ENCODE results near the gene ZDHHC6.
A peak's percentile ranks its signal among the peaks of the same experiment; 100 is the strongest.

Gene ZDHHC6

DNA sequence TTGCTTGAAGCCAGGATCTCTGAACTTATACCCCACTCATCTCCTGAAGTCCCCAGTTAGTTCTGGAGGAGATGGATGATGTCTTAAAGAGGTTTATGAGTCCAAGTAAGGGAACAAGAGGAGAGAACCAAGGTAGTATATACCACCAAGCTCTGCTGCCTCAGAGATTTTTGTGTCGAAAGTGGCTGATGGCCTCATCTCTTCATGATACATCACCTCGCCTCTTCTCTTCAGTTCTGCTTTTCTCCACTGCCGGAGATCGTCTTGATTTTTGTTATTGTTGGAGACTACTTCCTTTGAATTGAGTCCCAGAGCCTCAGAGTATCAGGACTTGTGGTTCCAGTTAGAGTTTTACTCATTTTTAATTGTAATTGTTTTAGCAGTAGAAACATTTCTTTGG lies 2.2 kb upstream of the ZDHHC6 start (continued):
- TF ChIP-seq, protein P1, sequence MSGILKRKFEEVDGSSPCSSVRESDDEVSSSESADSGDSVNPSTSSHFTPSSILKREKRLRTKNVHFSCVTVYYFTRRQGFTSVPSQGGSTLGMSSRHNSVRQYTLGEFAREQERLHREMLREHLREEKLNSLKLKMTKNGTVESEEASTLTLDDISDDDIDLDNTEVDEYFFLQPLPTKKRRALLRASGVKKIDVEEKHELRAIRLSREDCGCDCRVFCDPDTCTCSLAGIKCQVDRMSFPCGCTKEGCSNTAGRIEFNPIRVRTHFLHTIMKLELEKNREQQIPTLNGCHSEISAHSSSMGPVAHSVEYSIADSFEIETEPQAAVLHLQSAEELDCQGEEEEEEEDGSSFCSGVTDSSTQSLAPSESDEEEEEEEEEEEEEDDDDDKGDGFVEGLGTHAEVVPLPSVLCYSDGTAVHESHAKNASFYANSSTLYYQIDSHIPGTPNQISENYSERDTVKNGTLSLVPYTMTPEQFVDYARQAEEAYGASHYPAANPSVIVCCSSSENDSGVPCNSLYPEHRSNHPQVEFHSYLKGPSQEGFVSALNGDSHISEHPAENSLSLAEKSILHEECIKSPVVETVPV (CRISPR knock-in tag; IDR thresholded peaks at IDR 0.05), result no peak
- TF ChIP-seq, protein P2, sequence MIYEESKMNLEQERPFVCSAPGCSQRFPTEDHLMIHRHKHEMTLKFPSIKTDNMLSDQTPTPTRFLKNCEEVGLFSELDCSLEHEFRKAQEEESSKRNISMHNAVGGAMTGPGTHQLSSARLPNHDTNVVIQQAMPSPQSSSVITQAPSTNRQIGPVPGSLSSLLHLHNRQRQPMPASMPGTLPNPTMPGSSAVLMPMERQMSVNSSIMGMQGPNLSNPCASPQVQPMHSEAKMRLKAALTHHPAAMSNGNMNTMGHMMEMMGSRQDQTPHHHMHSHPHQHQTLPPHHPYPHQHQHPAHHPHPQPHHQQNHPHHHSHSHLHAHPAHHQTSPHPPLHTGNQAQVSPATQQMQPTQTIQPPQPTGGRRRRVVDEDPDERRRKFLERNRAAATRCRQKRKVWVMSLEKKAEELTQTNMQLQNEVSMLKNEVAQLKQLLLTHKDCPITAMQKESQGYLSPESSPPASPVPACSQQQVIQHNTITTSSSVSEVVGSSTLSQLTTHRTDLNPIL (CRISPR knock-in tag; IDR thresholded peaks at IDR 0.05; ENCODE audit: low read depth), result no peak
- no peak for TF ChIP-seq SNAI2 (CRISPR knock-in tag; IDR thresholded peaks at IDR 0.05)

DNA sequence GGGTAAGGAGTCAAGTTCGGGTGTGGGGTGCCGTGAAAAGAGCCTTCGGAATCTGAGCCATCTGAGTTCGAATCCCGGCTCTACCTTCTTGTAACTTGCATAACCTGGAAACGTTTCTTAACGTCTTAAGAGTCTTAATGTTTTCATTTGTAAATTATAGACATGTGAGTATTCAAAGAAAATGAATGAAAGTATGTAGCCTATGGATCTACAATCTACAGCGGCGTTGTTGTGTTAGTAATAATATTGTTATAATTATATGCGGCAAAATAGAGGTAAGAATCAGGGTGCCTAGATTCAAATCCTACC lies 860 bp upstream of the ZDHHC6 start:
- no peak for TF ChIP-seq ZFP30 (CRISPR knock-in tag; IDR thresholded peaks at IDR 0.05)
- no peak for TF ChIP-seq SNAI2 (CRISPR knock-in tag; IDR thresholded peaks at IDR 0.05)
- no peak for TF ChIP-seq BACH2 (CRISPR knock-in tag; IDR thresholded peaks at IDR 0.05; ENCODE audit: borderline replicate concordance)
- no peak for TF ChIP-seq ZNF8 (CRISPR knock-in tag; IDR thresholded peaks at IDR 0.05)
- TF ChIP-seq ISL1 (CRISPR knock-in tag; IDR thresholded peaks at IDR 0.05), result no peak
- no peak for TF ChIP-seq ZNF565 (CRISPR knock-in tag; conservative IDR thresholded peaks at IDR 0.05; ENCODE audit: low read depth)
- TF ChIP-seq ESRRG (CRISPR knock-in tag; IDR thresholded peaks at IDR 0.05), result no peak
- no peak for TF ChIP-seq ARNTL (CRISPR knock-in tag; IDR thresholded peaks at IDR 0.05; ENCODE audit: borderline replicate concordance, low read depth)
- no peak for TF ChIP-seq TSHZ2 (CRISPR knock-in tag; IDR thresholded peaks at IDR 0.05)
- TF ChIP-seq ZNF70 (CRISPR knock-in tag; IDR thresholded peaks at IDR 0.05), result no peak
- no peak for TF ChIP-seq ZC3H10 (CRISPR knock-in tag; IDR thresholded peaks at IDR 0.05)
- TF ChIP-seq, protein P1 (CRISPR knock-in tag; IDR thresholded peaks at IDR 0.05), result no peak
- TF ChIP-seq RARB (CRISPR knock-in tag; IDR thresholded peaks at IDR 0.05), result no peak
- no peak for TF ChIP-seq TOX (CRISPR knock-in tag; IDR thresholded peaks at IDR 0.05; ENCODE audit: borderline replicate concordance)
- no peak for ATAC-seq

- TF ChIP-seq, protein P2 (CRISPR knock-in tag; IDR thresholded peaks at IDR 0.05; ENCODE audit: low read depth), result no peak
- TF ChIP-seq ARNTL (CRISPR knock-in tag; IDR thresholded peaks at IDR 0.05; ENCODE audit: borderline replicate concordance, low read depth), result no peak
- TF ChIP-seq CSDC2 (CRISPR knock-in tag; IDR thresholded peaks at IDR 0.05), result no peak
- no peak for TF ChIP-seq PPARA (CRISPR knock-in tag; IDR thresholded peaks at IDR 0.05; ENCODE audit: borderline replicate concordance)
- peak; percentile 74; the same call in 2 of the 3 replicates for ATAC-seq
These were observed 459 bp downstream of the ZDHHC6 start for GRCh38 chr10:112446055-112446854.

GRCh38 chr10:112442063-112442462 lies 4.7 kb downstream of the ZDHHC6 start:
- TF ChIP-seq BACH2 (CRISPR knock-in tag; IDR thresholded peaks at IDR 0.05; ENCODE audit: borderline replicate concordance) (no peak), TSHZ2 (CRISPR knock-in tag; IDR thresholded peaks at IDR 0.05) (no peak), GLIS3 (CRISPR knock-in tag; IDR thresholded peaks at IDR 0.05) (no peak)
- no peak for ATAC-seq
